ENCODE measurements around the gene DUSP9. TPM values are rescaled to one million over a fixed set of nuclear protein-coding genes. Genes with fewer than 3 reads are reported as not detected.
"Not testable (repeated sequence)": the region's sequence is repeated elsewhere in the genome, so short reads cannot be mapped to it uniquely, and the experiment has no call there.

DUSP9 gene
- polyA plus RNA-seq, 4 donors: 2.7 to 52.1 (median 44.9) TPM

DNA sequence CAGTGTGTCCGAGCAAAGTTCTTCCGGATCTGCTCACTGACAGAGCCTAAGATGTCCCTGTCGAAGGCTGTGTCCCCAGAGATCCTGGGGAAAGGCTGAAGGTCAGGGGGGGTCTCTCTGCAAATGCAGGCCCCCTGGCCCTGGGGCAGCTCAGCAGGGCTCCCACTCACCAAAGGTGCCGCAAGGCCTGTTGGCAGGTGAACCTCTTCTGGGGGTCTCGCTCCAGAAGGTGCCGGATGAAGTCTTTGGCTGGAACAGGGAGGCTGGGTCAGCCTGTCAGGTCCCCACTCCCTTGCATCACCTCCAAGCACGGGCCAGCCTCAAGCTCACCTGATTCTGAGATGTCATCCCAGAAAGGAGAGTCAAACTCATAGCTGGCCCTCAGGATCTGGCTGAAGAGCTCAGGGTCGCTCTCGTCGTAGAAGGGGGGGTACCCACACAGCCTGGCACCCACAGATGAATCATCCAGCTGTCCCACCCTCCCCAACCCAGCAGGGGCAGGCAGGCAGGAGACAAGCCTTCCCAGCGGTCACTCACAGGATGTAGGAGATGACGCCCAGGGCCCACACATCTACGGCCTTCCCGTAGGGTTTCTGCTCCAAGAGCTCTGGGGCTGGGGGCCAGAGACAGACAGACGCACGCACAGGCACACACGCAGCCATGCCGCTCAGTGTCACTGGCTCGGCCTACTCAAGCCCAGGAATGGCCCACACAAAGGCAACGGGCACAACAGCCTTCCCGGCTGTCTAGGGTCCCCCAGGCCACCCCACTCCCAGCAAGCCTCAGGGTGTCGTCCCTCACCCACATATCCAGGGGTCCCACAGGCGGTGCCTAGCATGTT, 24.0 kb downstream of the DUSP9 start:
- no peak for DNase-seq (ENCODE audit: low read depth in 4 of 4, low spot score in 3 of 4)

GRCh38 chrX:153671589-153672530, 24.9 kb downstream of the DUSP9 start:
- DNase-seq (ENCODE audit: low read depth in 4 of 4, low spot score in 3 of 4): no peak

GRCh38 chrX:153672531-153673427, 25.8 kb downstream of the DUSP9 start:
- DNase-seq (ENCODE audit: low read depth in 4 of 4, low spot score in 3 of 4): no peak

- no peak for DNase-seq (ENCODE audit: low read depth in 4 of 4, low spot score in 3 of 4)
Observed at GRCh38 chrX:153673428-153674218, 26.6 kb downstream of the DUSP9 start, which contains the start of gene PNCK. TSS of gene PNCK (minus strand) at chrX:153673813. CDS start at chrX:153673076, 737 bp downstream.

DNA sequence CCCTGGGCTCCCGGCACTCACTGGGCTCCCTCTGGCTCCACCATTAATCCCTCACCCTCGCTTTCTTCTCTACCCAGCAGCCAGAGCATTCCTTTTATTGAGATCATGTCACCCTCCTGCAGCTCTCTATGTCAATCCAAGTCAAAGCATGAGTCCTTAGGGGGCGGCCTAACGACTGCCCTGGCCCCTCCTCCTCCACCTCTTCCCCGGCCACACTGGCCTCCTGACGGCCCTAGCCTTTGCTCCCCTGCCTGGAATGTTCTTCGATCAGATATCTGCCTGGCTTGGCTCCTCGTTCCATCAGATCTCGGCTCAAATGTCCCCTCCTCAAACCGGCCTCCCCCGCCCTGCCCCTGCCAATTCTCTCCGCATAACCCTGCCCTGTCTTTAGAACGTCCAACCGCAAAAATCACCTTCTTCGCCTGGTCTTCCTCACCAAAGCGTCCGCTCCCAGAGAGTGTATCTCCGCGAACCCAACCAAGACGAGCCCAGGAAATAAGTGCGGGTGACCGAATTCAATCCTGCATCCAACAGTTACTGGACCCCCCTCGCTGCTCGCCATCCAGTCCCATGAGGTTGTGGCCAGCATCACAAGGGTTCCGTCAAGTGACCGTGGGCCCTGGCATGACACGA, 27.3 kb downstream of the DUSP9 start:
- no peak for DNase-seq (ENCODE audit: low read depth in 4 of 4, low spot score in 3 of 4)

GRCh38 chrX:153681175-153681574, 34.2 kb downstream of the DUSP9 start:
- no peak for DNase-seq (ENCODE audit: low read depth in 4 of 4, low spot score in 3 of 4)

DNA sequence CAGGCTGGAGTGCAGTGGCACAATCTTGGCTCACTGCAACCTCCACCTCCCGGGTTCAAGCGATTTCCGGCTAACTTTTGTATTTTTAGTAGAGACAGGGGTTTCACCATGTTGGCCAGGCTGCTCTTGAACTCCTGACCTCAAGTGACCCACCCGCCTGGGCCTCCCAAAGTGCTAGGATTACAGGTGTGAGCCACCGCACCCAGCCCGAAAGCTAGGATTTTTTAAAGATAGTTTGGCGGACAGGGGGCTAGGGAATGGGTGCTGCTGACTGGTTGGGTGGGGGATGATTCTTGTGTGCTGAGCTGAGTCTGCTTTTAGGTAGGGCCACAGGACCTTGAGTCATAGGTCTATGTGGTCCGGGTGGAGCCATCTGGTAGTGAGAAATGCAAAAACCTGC, 36.5 kb downstream of the DUSP9 start:
- not testable (repeated sequence) for DNase-seq (ENCODE audit: low read depth in 4 of 4, low spot score in 3 of 4)

- no peak for DNase-seq (ENCODE audit: low read depth in 4 of 4, low spot score in 3 of 4)
Observed at GRCh38 chrX:153684467-153685155, 37.6 kb downstream of the DUSP9 start.

- no peak for DNase-seq (ENCODE audit: low read depth in 4 of 4, low spot score in 3 of 4)
Observed at GRCh38 chrX:153685156-153685536, 38.1 kb downstream of the DUSP9 start.

GRCh38 chrX:153685751-153686696, 39.0 kb downstream of the DUSP9 start:
- DNase-seq (ENCODE audit: low read depth in 4 of 4, low spot score in 3 of 4): no peak

GRCh38 chrX:153686711-153687110, 39.7 kb downstream of the DUSP9 start:
- DNase-seq (ENCODE audit: low read depth in 4 of 4, low spot score in 3 of 4): no peak

- no peak for DNase-seq (ENCODE audit: low read depth in 4 of 4, low spot score in 3 of 4)
Observed at GRCh38 chrX:153687121-153688039, 40.4 kb downstream of the DUSP9 start, which contains the start of gene SLC6A8. TSS of gene SLC6A8 (plus strand) at chrX:153687926. CDS start at chrX:153688575, 649 bp downstream.

DNA sequence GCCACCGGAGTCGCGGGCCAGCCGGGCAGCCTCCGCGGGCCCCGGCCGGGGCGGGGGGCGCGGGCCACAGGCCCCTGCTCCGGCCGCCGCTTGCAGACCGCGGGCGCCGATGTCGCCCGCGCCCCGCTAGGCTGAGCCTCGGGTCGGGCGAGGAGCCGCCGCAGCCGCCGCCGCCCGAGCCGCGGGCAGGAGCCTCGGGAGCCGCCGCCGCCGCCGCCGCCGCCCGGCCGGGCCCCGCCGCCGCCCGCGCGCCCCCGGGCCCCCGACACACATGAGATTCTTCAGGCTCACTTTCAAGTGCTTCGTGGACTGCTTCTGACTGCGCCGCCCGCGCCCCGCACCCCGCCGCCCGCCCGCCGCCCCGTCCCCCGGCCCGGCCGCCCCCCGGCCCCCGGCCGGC, 41.1 kb downstream of the DUSP9 start:
- DNase-seq (ENCODE audit: low read depth in 4 of 4, low spot score in 3 of 4): no peak

DNA sequence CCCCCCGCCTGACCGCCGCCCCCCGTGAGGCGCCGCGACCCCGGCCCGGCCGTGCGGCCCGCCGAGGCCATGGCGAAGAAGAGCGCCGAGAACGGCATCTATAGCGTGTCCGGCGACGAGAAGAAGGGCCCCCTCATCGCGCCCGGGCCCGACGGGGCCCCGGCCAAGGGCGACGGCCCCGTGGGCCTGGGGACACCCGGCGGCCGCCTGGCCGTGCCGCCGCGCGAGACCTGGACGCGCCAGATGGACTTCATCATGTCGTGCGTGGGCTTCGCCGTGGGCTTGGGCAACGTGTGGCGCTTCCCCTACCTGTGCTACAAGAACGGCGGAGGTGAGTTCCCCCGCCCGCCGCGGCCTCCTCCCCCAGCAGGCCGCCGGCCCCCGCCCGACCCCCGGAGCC, 41.5 kb downstream of the DUSP9 start:
- no peak for DNase-seq (ENCODE audit: low read depth in 4 of 4, low spot score in 3 of 4)

DNA sequence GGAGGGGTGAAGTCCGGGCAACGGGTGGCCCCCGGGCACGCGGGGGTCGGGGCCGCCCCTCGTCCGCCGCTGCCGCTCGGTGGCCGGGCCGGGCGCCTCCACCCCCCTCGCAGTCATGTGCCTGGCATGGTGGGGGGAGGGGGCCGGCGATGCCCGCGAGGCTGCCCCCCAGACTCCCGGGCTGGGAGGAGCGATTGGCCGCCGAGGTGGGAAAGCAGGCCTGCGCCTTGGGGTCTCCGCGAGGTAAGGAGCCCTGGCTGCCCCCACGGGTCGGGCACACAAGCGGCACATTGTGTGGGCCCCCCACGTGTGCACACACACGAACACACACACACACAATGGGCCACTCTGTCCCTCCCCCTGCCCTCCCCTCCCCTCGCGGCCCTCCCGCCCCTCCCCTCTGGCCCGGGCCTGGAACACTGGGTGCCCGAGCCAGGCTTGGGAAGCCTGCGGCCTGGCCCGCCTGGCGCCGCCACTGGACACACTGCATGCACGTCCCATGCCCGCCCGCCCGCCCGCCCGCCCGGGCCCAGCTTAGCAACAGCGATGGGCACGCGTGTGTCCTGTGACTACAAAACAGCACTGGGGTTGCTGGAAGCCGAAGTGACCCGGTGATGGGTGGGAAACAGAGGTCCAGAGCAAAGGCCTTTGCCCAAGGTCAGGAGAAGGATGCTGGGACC, 42.0 kb downstream of the DUSP9 start:
- no peak for DNase-seq (ENCODE audit: low read depth in 4 of 4, low spot score in 3 of 4)
